ENCODE results near the gene ITGA1. TPM values are rescaled to one million over a fixed set of nuclear protein-coding genes. Genes with fewer than 3 reads are reported as not detected.

ITGA1 gene
- total RNA-seq, 2 donors from 2014 or later, result 125 to 169 TPM

GRCh38 chr5:52808316-52808901 is 20.7 kb downstream of the ITGA1 start:
- ATAC-seq (ENCODE audit: insufficient number of reproducible peaks, low FRiP score, low read depth) (no peak), DNase-seq (ENCODE audit: low spot score) (no peak)
- no peak for TF ChIP-seq CTCF (IDR thresholded peaks at IDR 0.05)
- peaks cover 61 to 99% of the 10 kb centered on the region in 2 donors for H3K4me1 ChIP-seq (ENCODE audit: control insufficient read depth in 1 of 2, low read depth in 2 of 2)
- peak overlapping the region; percentile 74 to 76 for H3K27ac ChIP-seq
- peak overlapping the region; percentile 16 for H3K4me3 ChIP-seq
- no peaks in the 10 kb centered on the region for H3K27me3 ChIP-seq (replicated peaks; ENCODE audit: insufficient read depth)
- no peaks in the 10 kb centered on the region for H3K9me3 ChIP-seq
- H3K36me3 ChIP-seq, result no peaks in the 10 kb centered on the region

- Histone ChIP-seq H3K27me3 (replicated peaks; ENCODE audit: insufficient read depth) (no peaks in the 10 kb centered on the region), H3K9me3 (no peaks in the 10 kb centered on the region), H3K4me3 (peak overlapping the region; percentile 26), H3K4me1 (ENCODE audit: control insufficient read depth in 1 of 2, low read depth in 2 of 2) (peaks cover 67 to 100% of the 10 kb centered on the region in 2 donors), H3K27ac (peak overlapping the region; percentile 74 to 76), H3K36me3 (no peaks in the 10 kb centered on the region)
- DNase-seq (ENCODE audit: low spot score) (no peak), ATAC-seq (ENCODE audit: insufficient number of reproducible peaks, low FRiP score, low read depth) (no peak)
- no peak for TF ChIP-seq CTCF (IDR thresholded peaks at IDR 0.05)
These were observed 22.2 kb downstream of the ITGA1 start for GRCh38 chr5:52809884-52810283.

GRCh38 chr5:52810426-52810825 is 22.7 kb downstream of the ITGA1 start:
- DNase-seq (ENCODE audit: low spot score) (no peak), ATAC-seq (ENCODE audit: insufficient number of reproducible peaks, low FRiP score, low read depth) (no peak)
- peak overlapping the region; percentile 74 to 76 for H3K27ac ChIP-seq
- no peaks in the 10 kb centered on the region for H3K9me3 ChIP-seq
- peaks cover 70 to 100% of the 10 kb centered on the region in 2 donors for H3K4me1 ChIP-seq (ENCODE audit: control insufficient read depth in 1 of 2, low read depth in 2 of 2)
- H3K27me3 ChIP-seq (replicated peaks; ENCODE audit: insufficient read depth), result no peaks in the 10 kb centered on the region
- TF ChIP-seq CTCF (IDR thresholded peaks at IDR 0.05), result no peak
- no peaks in the 10 kb centered on the region for H3K36me3 ChIP-seq
- H3K4me3 ChIP-seq, result no peak overlapping the region

GRCh38 chr5:52811067-52811749 is 23.5 kb downstream of the ITGA1 start:
- Histone ChIP-seq H3K27ac (peak overlapping the region in 1 of 2 donors; percentile 76), H3K4me3 (no peak overlapping the region), H3K36me3 (no peaks in the 10 kb centered on the region), H3K9me3 (no peaks in the 10 kb centered on the region), H3K4me1 (ENCODE audit: control insufficient read depth in 1 of 2, low read depth in 2 of 2) (peaks cover 65 to 100% of the 10 kb centered on the region in 2 donors), H3K27me3 (replicated peaks; ENCODE audit: insufficient read depth) (no peaks in the 10 kb centered on the region)
- no peak for ATAC-seq (ENCODE audit: insufficient number of reproducible peaks, low FRiP score, low read depth)
- no peak for TF ChIP-seq CTCF (IDR thresholded peaks at IDR 0.05)
- no peak for DNase-seq (ENCODE audit: low spot score)

- Histone ChIP-seq H3K4me3 (no peak overlapping the region), H3K27ac (peak overlapping the region; percentile 57 to 74), H3K36me3 (no peaks in the 10 kb centered on the region), H3K9me3 (no peaks in the 10 kb centered on the region), H3K4me1 (ENCODE audit: control insufficient read depth in 1 of 2, low read depth in 2 of 2) (peaks cover 48 to 87% of the 10 kb centered on the region in 2 donors), H3K27me3 (replicated peaks; ENCODE audit: insufficient read depth) (no peaks in the 10 kb centered on the region)
- DNase-seq (ENCODE audit: low spot score) (no peak), ATAC-seq (ENCODE audit: insufficient number of reproducible peaks, low FRiP score, low read depth) (no peak)
- no peak for TF ChIP-seq CTCF (IDR thresholded peaks at IDR 0.05)
These were observed 26.8 kb downstream of the ITGA1 start for GRCh38 chr5:52814352-52815148.
